HG03521 (cell line): ENCODE data around the gene SCTR.
A peak's percentile ranks its signal among the peaks of the same experiment; 100 is the strongest.

Experiments used
- ATAC-seq: cut with Tn5 transposase; IDR thresholded peaks from one replicate; pipeline ENCODE4 v1.9.1; 2021; ENCODE audit warnings: mild to moderate bottlenecking, moderate library complexity; ENCODE audit not compliant: unreplicated experiment

The SCTR gene

GRCh38 chr2:119523952-119524694, at the start of gene SCTR:
Gene SCTR, minus strand, starts transcription at chr2:119524483. Its CDS starts 257 bp downstream, at chr2:119524226.
- no peak for ATAC-seq

- no peak for ATAC-seq
Measured at GRCh38 chr2:119567292-119567691, 43.0 kb upstream of the SCTR start.

GRCh38 chr2:119565481-119565880, 41.2 kb upstream of the SCTR start:
- ATAC-seq = no peak

GRCh38 chr2:119553687-119554344, 29.5 kb upstream of the SCTR start:
- no peak for ATAC-seq

DNA sequence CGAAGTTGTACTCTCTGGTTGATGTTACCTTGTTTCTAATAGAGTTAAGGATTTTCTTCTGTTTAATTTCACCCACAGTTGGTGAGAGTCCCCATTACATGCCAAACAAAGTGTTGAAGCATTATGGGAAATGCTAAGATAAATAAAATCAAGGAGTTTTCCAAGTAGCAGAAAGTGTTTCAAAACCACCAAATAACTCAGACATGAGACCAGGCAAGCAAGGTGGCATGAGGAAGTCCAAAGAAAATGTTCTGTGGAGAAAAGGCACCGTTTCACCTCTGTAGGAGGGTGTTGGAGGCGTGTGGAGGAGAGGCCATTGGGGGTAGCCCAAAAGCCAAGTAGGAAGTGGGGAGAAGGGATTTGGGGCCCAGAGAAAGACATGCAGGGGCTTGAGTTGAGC, 28.6 kb upstream of the SCTR start:
- no peak for ATAC-seq

- ATAC-seq = no peak
Measured at GRCh38 chr2:119550856-119551255, 26.6 kb upstream of the SCTR start.

DNA sequence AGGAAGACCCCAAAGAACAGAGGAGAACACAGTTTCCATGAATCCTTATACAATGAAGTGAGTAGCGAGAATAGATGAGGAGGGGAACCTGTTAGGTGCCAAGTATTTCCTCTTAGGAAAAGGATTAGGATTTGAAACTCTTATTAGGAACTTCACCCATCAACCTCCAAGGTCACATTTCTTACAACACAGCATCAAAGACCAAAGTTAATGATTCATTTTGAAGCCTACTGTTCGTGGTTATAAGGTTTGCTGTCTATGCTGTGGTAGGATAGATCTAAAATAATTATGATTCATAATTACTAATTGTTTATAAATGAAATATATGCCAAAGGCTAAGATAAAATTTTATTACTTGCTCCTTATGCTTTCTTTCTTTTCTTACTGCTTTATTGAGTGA, 26.1 kb upstream of the SCTR start:
- ATAC-seq = no peak

- no peak for ATAC-seq
Measured at GRCh38 chr2:119549241-119549640, 25.0 kb upstream of the SCTR start.

GRCh38 chr2:119548516-119549120, 24.3 kb upstream of the SCTR start:
- ATAC-seq = no peak

DNA sequence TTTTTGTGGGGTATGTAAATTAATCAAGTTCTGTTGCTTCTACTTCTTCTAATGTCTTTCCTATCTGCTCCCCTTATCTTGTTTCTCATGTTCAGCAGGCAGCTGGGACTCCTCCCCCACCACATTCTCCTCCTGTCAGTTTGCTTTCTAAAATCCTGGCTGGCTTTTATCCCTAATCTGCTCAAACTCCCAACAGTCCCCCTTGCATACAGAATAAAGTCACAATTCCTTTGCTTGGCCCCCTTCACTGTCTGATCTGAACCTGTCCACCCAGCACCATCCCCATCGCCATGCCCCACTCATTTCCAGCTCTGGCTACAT, 22.1 kb upstream of the SCTR start:
- ATAC-seq = no peak

DNA sequence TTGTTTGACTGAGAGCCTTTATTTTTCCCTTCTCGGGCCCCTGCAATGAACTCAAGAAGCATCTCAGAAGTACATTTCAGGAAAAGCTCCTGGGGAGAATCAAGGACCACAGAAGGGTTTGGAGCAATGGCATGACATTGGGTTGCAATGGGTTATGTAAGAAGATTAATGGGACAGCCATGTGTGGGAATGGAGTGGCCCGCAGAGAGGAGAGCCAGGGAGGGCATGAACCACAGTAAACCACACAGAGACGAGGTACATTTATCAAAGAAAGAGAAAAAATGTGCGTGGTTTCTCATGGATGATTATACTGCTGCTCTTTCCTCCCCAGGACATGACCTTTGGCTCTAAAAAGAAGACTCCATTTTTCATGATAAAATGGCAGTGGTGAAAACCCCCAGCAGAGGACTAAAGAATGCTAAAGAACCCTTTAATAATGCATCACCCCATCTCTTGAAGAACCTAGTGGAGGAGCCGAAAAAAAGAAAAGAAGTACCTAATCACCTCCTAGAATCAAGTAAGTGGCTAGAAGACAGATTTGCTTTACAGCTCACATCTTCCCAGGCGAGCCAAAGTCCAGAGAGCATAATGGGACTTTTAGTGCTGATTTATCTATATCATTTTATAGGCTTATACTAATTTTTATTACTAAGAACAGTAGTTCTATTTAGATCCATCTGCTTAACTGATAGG, 21.6 kb upstream of the SCTR start:
- ATAC-seq = no peak

- ATAC-seq = no peak
Measured at GRCh38 chr2:119544939-119545475, 20.7 kb upstream of the SCTR start.

DNA sequence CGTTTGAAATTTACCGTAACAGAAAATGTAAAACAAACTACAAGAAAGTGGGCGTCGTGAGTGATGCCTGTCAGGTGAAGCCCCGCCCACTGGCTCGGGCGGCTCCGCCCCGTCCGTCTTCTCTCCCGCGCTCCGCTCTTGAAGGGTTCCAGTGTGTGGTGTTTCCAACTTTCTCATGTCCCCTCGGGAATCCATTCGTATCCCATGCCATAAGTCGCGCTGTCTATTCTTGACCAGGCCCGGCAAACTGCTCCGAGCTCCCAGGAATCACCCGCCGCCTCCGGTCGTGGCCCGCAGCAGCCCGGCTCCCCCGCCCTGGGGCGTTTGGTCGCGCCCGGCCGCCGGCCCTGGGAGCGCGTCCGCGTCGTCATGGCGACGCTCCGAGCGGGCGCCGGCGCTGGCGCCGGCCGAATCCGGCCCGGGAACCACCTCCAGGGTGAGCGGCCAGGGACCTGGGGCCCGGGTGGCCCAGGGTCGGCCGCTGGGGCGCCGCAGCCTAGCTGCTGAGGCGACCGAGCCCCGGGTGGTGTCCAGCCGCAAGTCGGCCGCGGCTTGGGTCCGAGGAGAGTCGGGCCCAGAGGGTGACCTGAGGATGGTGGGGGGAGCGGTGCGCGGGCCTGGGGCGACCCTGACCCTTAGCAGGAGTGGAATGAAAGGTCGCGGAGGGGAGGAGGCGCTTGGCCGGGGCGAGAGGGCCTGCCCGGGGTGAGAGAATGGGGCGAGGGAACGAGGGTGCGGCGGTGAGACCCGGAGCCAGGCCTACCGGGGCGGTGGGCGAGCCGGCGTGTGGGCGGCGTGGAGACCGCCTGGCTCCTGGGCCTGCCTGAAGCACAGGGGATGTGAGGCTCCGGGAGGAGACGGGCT, 20.0 kb upstream of the SCTR start, which contains the start of gene CFAP221:
Gene CFAP221, plus strand, starts transcription at position 375 of the 864 bp plus-strand sequence. CDS start 1,683 bp downstream, outside the sequence.
- ATAC-seq = peak; percentile 81

GRCh38 chr2:119541476-119541875, 17.2 kb upstream of the SCTR start:
- ATAC-seq = no peak

GRCh38 chr2:119537792-119538191, 13.5 kb upstream of the SCTR start:
- no peak for ATAC-seq

DNA sequence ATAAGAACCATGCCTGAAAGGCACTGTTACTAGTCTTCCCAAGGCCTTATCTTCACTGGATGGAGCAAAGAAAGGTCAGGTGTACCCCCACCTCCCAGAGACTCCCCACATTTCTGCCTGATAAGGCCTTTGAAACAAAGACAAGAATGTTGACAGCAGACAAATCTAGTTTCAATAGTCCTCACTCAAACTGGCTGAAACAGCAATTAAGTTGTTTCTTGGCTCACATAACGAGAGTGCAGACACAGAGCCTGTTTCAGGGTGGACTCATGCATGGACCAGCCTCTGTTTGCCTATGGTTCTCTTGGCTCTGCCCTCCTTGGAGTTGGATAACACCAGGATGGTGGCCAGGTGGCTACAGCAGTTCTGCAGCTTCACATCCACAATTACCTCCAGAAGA, 12.4 kb upstream of the SCTR start:
- no peak for ATAC-seq

- no peak for ATAC-seq
Measured at GRCh38 chr2:119536211-119536610, 11.9 kb upstream of the SCTR start.

DNA sequence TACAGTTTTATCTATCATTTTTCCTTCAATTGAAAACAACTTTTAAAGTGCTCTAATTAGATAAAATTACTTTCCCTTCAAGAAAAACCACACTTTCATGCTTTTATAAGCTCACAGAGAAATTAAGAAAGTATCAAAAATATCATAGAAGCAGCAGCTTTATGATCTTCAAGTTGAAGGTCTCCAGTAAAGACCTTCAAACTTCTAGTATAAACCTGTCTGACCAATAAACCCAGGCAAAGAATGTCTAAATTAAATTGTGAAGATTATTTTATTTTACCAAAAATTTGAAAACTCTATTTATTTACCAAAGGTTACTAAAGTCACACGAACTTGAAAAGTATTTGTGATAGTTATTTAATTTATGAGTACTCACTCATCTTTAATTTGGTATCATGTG, 9.3 kb upstream of the SCTR start:
- no peak for ATAC-seq

- ATAC-seq = no peak
Measured at GRCh38 chr2:119531292-119531691, 7.0 kb upstream of the SCTR start.

DNA sequence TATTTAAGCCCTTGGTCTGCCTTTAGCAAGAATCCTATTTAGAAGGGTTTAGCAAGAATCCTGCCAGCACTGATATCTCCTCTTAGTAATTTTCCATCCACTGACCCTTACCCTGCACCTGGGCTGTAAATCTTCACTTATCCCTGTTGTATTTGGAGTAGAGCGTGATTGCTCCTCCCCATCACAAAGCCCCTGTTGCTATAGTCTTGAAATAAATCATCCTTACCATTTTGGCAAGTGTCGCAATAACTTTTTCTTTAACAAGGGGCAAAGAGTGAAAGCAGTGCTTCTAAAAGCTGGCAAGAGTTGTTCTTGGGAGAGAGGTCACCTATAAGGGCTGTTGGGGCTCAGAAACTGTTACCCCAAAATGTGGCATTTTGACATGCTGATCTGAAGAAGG, 3.7 kb upstream of the SCTR start:
- no peak for ATAC-seq
